ENCODE data around the gene ANO1.

DNA sequence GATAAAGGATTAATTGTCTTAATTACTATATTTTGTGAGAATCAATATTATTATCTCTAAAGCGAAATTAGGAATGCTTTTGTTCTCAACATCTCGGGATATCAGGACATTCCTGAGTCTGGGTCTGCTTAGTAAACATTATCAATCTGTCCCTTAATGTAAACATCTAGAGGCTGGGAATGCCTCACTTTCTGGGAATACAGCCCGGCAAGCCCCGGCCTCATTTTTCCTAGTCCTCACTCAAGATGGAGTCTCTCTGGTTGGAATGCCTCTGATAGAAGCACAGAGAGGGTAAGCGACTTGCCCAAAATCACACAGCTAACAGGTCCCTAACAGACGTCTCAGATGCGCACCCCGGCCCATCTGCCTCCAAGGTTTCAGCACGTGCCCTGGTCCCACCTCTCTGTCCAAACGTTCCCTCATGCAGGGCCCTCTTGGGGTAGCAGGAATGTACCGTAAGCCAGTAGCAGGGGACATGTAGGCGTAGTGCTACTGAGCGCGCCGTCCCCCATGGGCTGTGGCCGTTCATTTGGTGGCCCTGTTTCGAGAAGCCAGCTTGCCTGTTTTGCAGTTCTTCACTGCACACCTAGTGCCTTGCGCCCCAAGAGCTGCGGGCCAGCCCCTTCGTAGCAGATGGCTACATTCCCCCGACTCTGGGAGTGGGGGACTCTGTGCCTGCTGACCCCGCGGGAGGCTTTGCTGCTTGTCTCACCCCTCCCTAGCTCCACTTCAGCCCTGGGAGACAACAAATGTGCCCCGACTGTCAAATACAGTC, 62.8 kb downstream of the ANO1 start:
- TF ChIP-seq, protein P1, sequence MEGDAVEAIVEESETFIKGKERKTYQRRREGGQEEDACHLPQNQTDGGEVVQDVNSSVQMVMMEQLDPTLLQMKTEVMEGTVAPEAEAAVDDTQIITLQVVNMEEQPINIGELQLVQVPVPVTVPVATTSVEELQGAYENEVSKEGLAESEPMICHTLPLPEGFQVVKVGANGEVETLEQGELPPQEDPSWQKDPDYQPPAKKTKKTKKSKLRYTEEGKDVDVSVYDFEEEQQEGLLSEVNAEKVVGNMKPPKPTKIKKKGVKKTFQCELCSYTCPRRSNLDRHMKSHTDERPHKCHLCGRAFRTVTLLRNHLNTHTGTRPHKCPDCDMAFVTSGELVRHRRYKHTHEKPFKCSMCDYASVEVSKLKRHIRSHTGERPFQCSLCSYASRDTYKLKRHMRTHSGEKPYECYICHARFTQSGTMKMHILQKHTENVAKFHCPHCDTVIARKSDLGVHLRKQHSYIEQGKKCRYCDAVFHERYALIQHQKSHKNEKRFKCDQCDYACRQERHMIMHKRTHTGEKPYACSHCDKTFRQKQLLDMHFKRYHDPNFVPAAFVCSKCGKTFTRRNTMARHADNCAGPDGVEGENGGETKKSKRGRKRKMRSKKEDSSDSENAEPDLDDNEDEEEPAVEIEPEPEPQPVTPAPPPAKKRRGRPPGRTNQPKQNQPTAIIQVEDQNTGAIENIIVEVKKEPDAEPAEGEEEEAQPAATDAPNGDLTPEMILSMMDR (conservative IDR thresholded peaks at IDR 0.05): no peak
- TF ChIP-seq ZFX (IDR thresholded peaks at IDR 0.05): no peak
